HG03460 (cell line): ENCODE data around the gene FAM149A.

Source experiments
- ATAC-seq: cut with Tn5 transposase; IDR thresholded peaks from one replicate; pipeline ENCODE4 v1.9.1; 2021; ENCODE audit not compliant: unreplicated experiment

FAM149A gene

DNA sequence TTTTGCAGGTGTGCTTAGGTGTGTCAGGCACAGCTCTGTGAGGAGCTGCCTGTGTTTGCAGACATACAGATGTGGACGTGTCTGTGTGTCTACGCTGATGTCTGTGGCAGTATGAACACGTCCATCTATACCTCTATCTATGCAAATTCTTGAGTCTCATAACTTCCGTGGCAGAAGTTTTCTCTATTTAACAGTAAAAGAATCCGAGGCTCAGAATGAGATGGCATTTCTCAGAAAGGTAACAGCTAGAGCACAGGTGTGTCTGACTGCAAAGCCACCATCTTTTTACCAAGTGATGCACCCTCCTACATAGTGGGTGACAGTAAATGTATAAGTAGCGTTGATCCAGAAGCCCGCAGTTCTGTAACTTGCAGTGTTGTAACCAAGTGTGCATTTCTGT lies 47.0 kb downstream of the FAM149A start:
- ATAC-seq = no peak

- no peak for ATAC-seq
Observed at GRCh38 chr4:186158021-186158813, 53.7 kb downstream of the FAM149A start.

GRCh38 chr4:186158966-186159365 lies 54.5 kb downstream of the FAM149A start:
- ATAC-seq = no peak

DNA sequence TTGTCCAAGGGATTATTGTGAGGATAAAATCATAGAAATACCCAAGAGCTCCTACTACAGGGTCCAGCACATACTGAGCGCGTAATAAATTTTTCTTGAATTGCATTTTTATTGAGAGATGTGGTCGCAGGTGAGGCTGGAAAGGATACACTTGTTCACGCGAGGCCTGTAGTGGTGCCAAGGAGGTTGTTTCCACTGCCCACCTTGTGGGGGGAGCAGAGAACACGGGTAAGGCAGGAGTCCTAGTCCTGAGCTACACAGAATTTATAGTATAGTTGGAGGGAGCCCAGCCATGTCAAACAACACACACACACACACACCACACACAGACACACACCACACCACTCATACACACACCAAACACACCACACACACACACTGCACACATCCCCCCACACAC lies 55.1 kb downstream of the FAM149A start:
- ATAC-seq = no peak

DNA sequence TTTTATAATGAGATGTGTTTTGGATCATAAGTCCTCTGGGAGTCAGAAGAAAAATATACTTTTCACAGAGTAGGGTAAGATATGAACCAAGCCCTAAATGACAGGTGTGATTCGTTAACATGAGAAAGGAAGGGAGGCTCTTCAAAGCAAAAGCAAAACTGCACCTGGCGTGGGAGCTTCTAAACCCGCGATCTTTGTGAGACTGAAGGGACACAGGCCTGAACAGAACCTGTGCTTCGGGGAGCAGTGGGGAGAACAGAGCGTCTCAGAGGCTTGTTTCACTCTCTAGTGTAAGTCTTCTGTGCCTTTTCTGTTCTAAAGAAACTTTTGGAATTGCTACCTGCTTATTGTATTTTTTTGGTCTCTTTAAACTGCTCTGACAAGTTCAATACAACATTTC lies 56.6 kb downstream of the FAM149A start:
- peak; percentile 99 for ATAC-seq

DNA sequence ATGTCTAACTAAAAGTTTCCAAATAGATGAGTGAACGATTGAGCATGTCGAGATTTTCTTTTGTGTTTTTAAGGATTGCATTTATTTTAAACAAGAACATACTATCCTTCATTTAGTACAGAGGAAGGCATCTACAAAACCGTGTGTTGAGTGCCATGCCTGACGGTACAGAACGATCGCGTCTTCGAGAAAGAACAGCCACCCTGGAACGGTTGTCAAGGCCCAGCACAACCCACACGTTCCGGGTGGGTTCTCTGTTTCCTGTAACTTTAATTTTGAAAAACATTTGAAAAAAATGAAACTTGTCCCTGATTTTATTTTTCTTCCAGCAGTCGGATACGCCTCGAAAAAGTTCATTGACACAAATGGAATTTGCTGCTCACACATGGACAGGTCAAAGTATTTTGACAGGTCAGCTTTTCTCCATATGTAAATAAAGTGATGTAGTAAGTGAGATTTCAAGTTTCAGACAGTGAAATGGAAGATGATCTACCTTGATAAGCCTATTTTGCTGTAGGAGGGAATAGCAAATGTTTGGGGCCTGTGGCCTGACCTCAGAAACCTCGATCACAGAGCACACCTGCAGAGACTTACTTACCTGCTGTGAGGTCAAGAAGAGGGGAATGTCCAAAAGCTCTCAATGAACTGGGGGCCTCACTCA lies 62.5 kb downstream of the FAM149A start:
- no peak for ATAC-seq

GRCh38 chr4:186167605-186168004 lies 63.1 kb downstream of the FAM149A start:
- ATAC-seq = no peak

GRCh38 chr4:186168750-186169149 lies 64.2 kb downstream of the FAM149A start:
- ATAC-seq = no peak

GRCh38 chr4:186169333-186169944 lies 64.9 kb downstream of the FAM149A start:
- no peak for ATAC-seq

DNA sequence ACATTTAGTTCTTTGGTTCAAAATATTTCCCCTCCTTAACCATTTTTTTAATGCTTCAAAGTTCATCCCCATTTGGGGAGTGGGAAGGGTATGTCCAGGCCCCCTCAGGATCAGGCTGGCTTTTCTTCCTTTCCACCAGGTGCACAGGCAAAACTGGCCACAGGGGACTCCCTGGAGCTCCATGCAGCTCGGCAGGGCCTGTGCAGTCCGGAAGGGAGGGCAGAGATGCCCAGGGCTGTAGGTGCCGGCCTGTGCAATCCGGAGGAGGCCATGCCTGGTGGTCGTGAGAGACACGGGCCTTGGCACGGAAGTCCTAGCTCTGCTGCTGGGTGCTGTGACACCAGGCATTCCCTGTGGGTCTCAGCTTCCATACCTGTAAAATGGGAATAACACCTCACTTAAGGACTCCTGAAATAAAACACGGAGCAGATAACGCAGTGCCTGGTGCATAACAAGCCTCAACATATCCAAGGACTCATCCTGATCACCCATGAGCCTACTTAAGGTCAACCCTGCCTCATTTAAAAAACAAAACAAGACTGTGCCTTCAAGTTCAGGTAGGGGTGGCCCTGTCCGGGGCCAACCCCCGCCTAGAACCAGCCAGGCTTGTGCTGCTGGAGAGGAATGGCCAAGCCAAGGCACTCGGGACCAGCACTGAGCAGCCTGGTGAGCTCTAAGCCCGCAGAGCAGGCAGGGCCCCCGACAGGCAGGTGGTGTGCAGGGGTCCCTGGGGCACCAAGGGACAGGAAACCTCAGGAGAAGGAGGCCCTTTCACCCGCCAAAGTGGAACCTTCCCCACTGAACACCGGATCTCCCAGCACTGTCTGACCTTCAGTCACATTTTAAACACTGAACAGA lies 65.7 kb downstream of the FAM149A start:
- ATAC-seq = no peak

DNA sequence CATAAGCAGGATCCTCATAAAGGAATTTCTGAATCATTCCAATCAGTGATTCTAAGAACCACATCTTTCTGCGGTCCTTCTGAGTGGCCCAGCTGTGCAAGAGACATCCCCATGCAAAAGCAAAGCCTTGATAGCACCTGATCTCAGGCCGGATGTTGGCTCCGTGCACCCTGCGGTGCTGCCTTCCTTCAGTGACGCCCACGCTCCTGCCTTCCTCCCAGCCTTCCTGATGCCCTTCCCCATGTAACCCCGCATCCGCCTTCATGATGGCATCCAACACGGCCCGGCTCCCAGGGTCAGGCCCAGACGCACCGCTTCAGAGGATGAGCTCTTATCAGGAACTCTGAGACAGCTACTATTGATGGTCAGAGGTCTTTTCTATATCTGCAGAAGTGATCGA lies 66.5 kb downstream of the FAM149A start:
- ATAC-seq = no peak

DNA sequence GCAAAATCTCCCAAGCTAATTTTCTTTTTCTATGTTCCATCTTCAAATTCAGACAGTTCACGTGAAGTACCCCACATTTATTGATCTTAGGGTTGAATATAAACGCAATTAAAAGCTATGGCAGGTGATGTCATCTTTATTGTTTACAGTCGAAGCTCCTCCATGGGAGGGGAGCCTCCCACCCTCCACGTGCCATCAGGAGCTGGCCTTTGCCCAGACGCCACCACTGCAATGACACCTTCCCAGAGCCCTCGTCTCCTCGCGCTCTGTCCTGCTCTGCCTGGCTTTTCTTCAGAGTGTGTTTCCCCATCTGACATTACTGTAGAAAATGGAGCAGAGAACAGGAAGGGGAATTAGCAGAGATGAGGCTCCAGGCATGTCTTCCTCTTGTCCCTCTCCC lies 68.0 kb downstream of the FAM149A start:
- ATAC-seq = no peak

GRCh38 chr4:186188107-186188506 lies 83.6 kb downstream of the FAM149A start:
- no peak for ATAC-seq

DNA sequence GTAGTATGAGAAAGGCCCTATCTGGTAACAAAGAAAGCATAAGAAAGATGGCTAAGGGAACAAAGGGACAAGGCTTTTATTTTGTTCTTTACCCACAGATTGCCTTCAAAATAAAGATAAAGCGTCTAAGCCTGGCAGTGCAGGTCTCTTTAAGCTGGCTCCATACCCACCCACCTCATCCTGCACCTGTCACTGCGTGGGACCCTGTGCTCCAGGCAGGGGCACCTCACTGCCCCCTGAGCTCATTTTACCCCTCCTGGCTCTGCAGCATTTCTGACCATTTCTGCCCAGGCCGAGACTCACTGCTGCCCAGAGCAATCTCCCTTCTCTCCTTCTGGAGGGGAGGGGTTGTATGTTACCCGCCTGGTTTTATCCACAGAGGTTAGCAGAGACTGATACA lies 85.2 kb downstream of the FAM149A start:
- no peak for ATAC-seq

GRCh38 chr4:186190581-186191199 lies 86.2 kb downstream of the FAM149A start:
- ATAC-seq = peak; percentile 38

GRCh38 chr4:186191200-186192065 lies 86.9 kb downstream of the FAM149A start, which contains the start of gene CYP4V2:
Gene CYP4V2 (plus strand): TSS chr4:186191567. CDS start chr4:186191824, 257 bp downstream.
- peak; percentile 81 for ATAC-seq

- peak; percentile 5 for ATAC-seq
Observed at GRCh38 chr4:186192066-186192612, 87.6 kb downstream of the FAM149A start.

GRCh38 chr4:186193851-186194250 lies 89.3 kb downstream of the FAM149A start:
- ATAC-seq = no peak

DNA sequence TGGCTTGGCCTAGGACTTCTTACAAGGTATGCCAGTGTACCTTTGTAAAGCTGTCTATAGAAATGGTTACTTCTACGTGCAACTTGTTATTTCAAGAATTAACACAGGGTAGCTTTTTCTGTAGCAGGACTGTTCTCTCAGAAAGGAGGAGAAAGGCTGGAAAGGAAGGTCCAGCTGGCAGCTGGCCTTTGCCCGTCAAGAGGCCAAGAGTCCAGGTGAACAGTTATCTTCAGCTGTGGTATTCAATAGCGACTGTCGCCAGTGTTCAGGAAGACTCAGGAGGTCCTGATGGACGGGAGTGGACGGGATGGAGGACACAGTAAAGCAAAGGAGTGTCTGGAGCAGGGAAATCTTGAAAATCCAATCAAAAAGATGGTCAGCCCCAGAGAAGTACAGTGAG lies 91.6 kb downstream of the FAM149A start:
- ATAC-seq = no peak
